Measurements from ENCODE around the gene LTBP1. TPM values are rescaled to one million over a fixed set of nuclear protein-coding genes. Genes with fewer than 3 reads are reported as not detected.

Gene LTBP1
- total RNA-seq, 1 donor from 2014 or later, result 102 TPM

- no peak for DNase-seq (ENCODE audit: extremely low spot score, unreplicated experiment)
- H3K4me3 Mint-ChIP-seq (ENCODE audit: unreplicated experiment), result no peak overlapping the region
- H3K27me3 Mint-ChIP-seq (ENCODE audit: unreplicated experiment), result no peaks in the 10 kb centered on the region
- H3K4me1 Mint-ChIP-seq (ENCODE audit: unreplicated experiment), result peaks cover 18% of the 10 kb centered on the region
- no peaks in the 10 kb centered on the region for H3K9me3 Mint-ChIP-seq (ENCODE audit: unreplicated experiment)
- no peaks in the 10 kb centered on the region for H3K36me3 Mint-ChIP-seq (ENCODE audit: unreplicated experiment)
- H3K27ac Mint-ChIP-seq (ENCODE audit: unreplicated experiment), result no peak overlapping the region
- TF ChIP-seq CTCF (IDR thresholded peaks at IDR 0.05), result no peak
Observed at GRCh38 chr2:33081691-33082090, 134.9 kb downstream of the LTBP1 start.

- Mint-ChIP-seq H3K9me3 (ENCODE audit: unreplicated experiment) (no peaks in the 10 kb centered on the region), H3K4me1 (ENCODE audit: unreplicated experiment) (peaks cover 18% of the 10 kb centered on the region), H3K27ac (ENCODE audit: unreplicated experiment) (no peak overlapping the region), H3K4me3 (ENCODE audit: unreplicated experiment) (no peak overlapping the region), H3K36me3 (ENCODE audit: unreplicated experiment) (no peaks in the 10 kb centered on the region), H3K27me3 (ENCODE audit: unreplicated experiment) (no peaks in the 10 kb centered on the region)
- DNase-seq (ENCODE audit: extremely low spot score, unreplicated experiment), result no peak
- no peak for TF ChIP-seq CTCF (IDR thresholded peaks at IDR 0.05)
Observed at GRCh38 chr2:33083699-33084387, 137.1 kb downstream of the LTBP1 start.

GRCh38 chr2:33084433-33084832, 137.7 kb downstream of the LTBP1 start:
- Mint-ChIP-seq H3K4me1 (ENCODE audit: unreplicated experiment) (peaks cover 18% of the 10 kb centered on the region), H3K36me3 (ENCODE audit: unreplicated experiment) (no peaks in the 10 kb centered on the region), H3K4me3 (ENCODE audit: unreplicated experiment) (no peak overlapping the region), H3K27me3 (ENCODE audit: unreplicated experiment) (no peaks in the 10 kb centered on the region), H3K9me3 (ENCODE audit: unreplicated experiment) (no peaks in the 10 kb centered on the region), H3K27ac (ENCODE audit: unreplicated experiment) (no peak overlapping the region)
- no peak for TF ChIP-seq CTCF (IDR thresholded peaks at IDR 0.05)
- DNase-seq (ENCODE audit: extremely low spot score, unreplicated experiment), result no peak

GRCh38 chr2:33085646-33086045, 138.9 kb downstream of the LTBP1 start:
- H3K27ac Mint-ChIP-seq (ENCODE audit: unreplicated experiment), result no peak overlapping the region
- H3K27me3 Mint-ChIP-seq (ENCODE audit: unreplicated experiment), result no peaks in the 10 kb centered on the region
- no peak for DNase-seq (ENCODE audit: extremely low spot score, unreplicated experiment)
- H3K36me3 Mint-ChIP-seq (ENCODE audit: unreplicated experiment), result no peaks in the 10 kb centered on the region
- H3K4me3 Mint-ChIP-seq (ENCODE audit: unreplicated experiment), result no peak overlapping the region
- peaks cover 18% of the 10 kb centered on the region for H3K4me1 Mint-ChIP-seq (ENCODE audit: unreplicated experiment)
- no peak for TF ChIP-seq CTCF (IDR thresholded peaks at IDR 0.05)
- no peaks in the 10 kb centered on the region for H3K9me3 Mint-ChIP-seq (ENCODE audit: unreplicated experiment)

GRCh38 chr2:33086400-33087015, 139.8 kb downstream of the LTBP1 start:
- H3K36me3 Mint-ChIP-seq (ENCODE audit: unreplicated experiment), result no peaks in the 10 kb centered on the region
- H3K27ac Mint-ChIP-seq (ENCODE audit: unreplicated experiment), result no peak overlapping the region
- H3K4me1 Mint-ChIP-seq (ENCODE audit: unreplicated experiment), result peaks cover 18% of the 10 kb centered on the region

More at GRCh38 chr2:33086400-33087015, 139.8 kb downstream of the LTBP1 start:
- H3K4me3 Mint-ChIP-seq (ENCODE audit: unreplicated experiment), result no peak overlapping the region
- TF ChIP-seq CTCF (IDR thresholded peaks at IDR 0.05), result peak; percentile 22
- no peaks in the 10 kb centered on the region for H3K27me3 Mint-ChIP-seq (ENCODE audit: unreplicated experiment)
- DNase-seq (ENCODE audit: extremely low spot score, unreplicated experiment), result no peak
- H3K9me3 Mint-ChIP-seq (ENCODE audit: unreplicated experiment), result no peaks in the 10 kb centered on the region

Measured in osteocyte (in vitro differentiated cells).